CD4-positive, alpha-beta T cell treated with Interleukin-15 for 1 hour (primary cell): ENCODE data around the gene GINS2.

ENCODE experiments used
- DNase-seq: peaks from one replicate; pipeline ENCODE4 v3.0.0-alpha.2; 2020

GINS2 gene

GRCh38 chr16:85665929-85666328 is 22.8 kb downstream of the GINS2 start:
- no peak for DNase-seq

DNA sequence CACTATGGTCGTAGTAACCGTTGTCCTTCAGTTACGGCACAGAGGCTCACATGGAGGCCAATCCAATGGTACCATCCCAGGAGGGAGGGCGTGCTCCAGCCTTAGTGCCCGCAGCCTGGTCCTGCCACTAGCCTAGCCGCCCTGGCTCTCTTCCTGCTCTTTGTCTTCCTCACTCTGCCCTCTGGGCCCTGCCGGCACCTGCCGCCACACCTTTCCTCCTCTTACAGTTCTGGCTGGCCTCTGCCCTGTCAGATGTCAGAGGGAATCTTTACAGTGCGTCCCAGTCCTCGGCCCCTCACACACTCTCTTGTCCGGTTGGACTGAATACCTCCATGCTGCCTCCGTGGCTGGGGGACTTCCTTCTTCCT is 23.4 kb downstream of the GINS2 start:
- DNase-seq = no peak

DNA sequence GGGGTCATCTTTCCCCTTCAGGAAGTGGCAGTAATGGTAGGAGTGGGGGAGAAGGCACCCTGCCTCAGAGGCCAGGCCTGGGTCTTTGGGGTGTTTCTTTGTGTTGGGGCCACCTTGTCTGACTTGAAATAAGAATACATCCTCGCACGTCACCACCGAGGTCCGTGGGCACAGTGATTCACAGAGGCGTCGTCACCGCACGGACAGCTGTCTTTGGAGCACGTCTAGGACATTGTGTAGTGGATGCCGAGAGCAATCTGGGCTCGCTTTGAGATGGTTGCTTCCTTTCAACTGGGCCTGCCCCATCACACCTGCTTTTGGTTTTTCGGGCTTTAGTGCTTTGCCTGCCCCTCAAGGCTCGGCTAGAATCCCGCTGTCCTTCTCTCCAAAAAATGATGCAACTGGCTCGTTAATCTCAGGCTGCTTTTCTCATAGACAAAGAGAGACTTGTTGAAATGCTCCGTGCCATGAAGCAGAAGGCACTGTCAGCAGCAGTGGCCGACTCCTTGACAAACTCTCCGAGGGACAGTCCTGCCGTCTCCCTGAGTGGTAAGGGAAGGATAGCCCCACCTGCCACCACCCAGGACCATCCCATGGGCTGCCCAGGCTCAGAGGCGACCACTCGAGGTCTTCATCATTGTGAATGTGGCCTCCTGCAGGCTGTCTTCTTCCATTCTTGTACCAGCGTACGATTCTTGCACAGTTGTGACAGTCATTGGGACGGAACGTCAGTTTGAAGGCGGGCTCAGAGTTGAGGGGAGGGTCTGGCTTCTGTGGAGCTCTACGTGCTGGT is 24.0 kb downstream of the GINS2 start:
- DNase-seq = peak; percentile 14

DNA sequence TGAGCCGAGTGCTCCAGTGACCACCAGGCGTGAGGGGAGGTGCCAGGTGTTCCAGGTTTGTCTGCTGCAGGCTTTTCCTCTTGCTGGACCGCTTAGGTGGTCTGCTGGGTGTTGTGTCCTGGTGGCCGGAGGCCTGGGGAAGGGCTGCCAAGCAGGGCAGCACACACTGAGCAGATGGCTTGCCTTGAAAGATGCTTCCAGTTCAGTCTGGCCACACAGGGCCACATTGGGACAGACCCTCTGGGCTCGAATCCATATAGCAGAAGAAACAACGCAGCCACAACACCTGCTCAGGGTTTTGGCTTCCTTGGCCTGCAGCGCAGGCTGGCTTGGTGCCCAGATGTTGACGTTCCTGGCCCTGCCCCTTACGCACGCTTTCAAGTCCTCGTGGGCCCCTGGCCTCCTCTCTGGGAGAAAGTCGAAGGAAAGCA is 24.8 kb downstream of the GINS2 start:
- peak; percentile 15 for DNase-seq

DNA sequence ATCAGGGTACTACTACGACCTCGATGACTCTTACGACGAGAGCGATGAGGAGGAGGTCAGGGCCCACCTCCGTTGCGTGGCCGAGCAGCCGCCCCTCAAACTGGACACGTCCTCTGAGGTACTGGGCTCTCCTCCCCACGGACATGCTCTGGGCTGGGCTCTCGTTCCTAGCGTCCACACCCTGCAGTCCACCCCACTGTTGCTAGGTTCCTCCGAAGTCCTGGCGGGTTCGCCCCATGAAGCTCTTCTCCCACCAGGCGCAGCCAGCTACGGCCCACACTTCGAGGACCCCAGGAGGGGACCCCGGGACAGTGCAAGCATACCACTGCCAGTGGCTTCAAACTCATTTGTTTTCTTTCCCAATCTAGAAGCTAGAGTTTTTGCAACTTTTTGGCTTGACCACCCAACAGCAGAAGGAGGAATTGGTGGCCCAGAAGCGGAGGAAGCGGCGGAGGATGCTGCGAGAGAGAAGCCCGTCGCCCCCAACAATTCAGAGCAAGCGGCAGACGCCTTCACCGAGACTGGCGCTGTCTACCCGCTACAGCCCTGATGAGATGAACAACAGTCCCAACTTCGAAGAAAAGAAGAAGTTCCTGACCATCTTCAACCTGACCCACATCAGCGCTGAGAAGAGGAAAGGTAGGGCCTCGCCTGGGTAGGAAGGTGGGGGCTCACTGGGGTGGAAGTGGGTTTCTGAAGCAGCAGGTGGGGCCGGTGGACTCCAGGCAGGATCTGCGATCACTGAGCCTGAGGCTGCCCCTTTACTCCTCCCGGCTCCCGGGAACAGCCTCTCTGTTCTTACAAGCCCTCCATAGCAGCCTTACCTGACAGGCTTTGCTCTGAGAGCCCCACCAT is 25.6 kb downstream of the GINS2 start:
- peak; percentile 10 for DNase-seq

- no peak for DNase-seq
Measured at GRCh38 chr16:85662482-85662812, 26.3 kb downstream of the GINS2 start.

GRCh38 chr16:85661740-85662481 is 26.8 kb downstream of the GINS2 start:
- peak; percentile 4 for DNase-seq

DNA sequence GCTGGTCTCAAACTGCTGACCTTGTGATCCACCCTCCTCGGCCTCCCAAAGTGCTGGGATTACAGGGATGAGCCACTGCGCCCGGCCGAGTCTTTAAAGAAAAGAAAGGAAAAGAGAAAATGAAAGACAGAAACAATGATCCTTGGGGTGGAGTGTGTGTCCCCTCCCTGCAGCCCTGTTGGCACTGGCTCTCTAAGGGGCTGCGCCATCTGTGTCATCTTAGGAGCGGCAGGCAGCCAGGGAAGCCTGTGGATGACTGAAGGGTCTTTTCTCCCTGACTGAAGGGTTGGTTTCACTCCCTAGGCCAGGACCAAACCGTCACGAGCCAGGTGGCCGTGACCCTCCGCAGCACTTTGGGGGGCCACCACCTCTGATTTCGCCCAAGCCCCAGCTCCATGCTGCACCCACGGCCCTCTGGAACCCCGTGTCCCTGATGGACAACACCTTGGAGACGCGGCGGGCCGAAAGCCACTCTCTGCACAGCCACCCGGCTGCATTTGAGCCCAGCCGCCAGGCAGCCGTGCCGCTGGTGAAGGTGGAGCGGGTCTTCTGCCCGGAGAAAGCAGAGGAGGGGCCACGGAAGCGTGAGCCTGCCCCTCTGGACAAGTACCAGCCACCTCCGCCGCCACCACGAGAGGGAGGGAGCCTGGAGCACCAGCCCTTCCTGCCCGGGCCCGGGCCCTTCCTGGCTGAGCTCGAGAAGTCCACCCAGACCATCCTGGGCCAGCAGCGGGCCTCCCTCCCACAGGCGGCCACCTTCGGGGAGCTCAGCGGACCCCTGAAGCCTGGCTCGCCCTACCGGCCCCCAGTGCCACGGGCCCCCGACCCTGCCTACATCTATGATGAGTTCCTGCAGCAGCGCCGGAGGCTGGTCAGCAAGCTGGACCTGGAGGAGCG is 27.7 kb downstream of the GINS2 start:
- peak; percentile 17 for DNase-seq

GRCh38 chr16:85659805-85660511 is 28.8 kb downstream of the GINS2 start:
- DNase-seq = peak; percentile 50

- no peak for DNase-seq
Measured at GRCh38 chr16:85659336-85659735, 29.4 kb downstream of the GINS2 start.

GRCh38 chr16:85658504-85659326 is 30.0 kb downstream of the GINS2 start:
- DNase-seq = no peak

DNA sequence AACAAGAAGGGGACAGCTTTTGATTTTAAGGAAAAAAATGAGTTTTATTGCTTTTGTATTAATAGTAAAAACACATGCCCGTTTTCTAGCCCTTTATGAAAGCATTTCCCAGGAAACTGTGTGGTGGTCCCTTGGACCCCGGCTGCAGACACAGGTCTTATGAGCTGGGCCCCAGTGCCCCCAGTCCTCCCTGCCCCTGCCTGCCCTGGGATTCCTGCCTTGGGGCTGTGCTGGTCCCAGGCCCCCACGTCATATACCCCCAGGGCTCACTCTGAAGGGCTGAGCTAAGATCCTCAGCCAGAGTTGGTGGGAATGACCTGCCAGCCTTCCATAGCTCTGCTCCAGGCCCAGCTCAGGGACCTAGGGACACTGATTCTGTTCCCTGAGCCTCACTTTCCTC is 30.8 kb downstream of the GINS2 start:
- no peak for DNase-seq

- no peak for DNase-seq
Measured at GRCh38 chr16:85657267-85657650, 31.5 kb downstream of the GINS2 start.

DNA sequence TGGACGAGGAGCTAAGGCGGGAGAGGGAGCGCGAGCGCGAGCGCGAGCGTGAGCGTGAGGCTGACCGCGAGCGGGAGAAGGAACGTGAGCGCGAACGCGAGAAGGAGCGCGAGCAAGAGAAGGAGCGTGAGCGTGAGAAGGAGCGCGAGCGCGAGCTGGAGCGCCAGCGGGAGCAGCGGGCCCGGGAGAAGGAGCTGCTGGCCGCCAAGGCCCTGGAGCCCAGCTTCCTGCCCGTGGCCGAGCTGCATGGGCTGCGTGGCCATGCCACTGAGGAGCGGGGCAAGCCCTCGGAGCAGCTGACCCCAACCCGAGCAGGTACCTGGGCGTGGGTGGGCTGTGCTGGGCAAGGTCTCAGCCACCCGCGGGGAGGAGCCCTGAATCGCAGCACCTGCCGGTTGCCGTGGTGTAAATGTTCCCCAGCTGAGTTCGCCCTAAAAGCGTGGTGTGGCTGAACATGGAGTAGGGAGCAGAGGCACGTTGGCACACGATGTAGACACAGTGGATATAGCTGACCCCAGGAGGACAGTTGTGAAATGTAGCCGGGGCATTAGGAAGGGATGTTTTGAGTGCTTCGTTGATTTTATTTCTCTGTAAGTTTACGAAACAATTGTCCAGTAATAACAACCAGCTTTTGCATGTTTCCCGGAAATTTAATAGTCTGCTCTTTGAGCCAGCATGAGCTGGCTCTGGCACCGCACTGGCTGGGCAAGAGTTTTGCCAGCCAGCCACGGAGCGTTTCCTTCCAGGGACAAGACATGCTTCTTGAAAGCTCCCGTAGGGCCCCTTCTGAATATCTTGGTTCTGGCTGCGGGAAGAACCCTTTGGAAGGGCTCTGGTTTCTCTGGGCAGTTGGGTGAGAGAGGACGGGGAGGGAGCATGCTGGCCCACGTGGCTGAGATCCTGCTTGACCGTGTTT is 32.1 kb downstream of the GINS2 start:
- DNase-seq = no peak

DNA sequence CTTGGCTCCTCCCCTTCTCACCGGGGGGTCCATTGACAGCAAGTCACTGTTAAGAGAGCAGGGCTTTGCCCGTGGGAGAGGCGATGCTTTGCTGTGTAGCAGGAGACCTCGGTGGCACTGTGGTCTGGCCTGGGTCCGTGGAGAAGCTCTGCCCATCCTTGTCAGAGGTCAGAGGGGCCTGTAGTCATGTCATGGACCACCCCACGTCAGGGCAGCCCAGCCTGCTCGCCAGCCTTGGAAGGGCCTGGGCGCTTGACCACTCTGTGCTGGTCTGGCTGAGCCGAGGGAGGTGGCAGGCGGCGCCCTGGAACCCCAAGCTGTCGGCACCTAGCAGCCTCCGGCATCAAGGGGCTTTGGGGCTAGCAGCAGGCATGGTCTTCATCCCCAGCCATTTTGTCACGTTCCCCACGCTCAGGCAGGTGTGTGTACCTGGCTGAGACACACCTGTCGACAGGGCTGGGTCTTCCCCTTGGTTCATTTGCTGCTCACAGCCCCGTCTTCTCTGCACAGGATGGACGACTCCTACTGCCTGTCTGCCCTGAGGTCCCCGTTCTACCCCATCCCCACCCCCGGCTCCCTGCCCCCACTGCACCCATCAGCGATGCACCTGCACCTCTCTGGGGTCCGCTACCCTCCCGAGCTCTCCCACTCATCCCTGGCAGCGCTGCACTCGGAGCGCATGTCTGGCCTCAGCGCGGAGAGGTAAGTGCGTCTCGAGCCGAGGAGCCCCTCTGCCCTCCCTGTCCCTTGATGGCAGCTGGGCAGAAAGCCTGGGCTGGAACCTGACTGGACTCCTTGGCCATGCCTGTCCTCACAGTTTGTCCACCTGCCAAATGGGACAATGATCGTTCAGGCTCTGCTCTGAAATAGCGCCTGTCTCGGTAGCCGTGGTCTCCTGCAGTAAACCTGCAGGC is 33.3 kb downstream of the GINS2 start:
- DNase-seq = no peak

DNA sequence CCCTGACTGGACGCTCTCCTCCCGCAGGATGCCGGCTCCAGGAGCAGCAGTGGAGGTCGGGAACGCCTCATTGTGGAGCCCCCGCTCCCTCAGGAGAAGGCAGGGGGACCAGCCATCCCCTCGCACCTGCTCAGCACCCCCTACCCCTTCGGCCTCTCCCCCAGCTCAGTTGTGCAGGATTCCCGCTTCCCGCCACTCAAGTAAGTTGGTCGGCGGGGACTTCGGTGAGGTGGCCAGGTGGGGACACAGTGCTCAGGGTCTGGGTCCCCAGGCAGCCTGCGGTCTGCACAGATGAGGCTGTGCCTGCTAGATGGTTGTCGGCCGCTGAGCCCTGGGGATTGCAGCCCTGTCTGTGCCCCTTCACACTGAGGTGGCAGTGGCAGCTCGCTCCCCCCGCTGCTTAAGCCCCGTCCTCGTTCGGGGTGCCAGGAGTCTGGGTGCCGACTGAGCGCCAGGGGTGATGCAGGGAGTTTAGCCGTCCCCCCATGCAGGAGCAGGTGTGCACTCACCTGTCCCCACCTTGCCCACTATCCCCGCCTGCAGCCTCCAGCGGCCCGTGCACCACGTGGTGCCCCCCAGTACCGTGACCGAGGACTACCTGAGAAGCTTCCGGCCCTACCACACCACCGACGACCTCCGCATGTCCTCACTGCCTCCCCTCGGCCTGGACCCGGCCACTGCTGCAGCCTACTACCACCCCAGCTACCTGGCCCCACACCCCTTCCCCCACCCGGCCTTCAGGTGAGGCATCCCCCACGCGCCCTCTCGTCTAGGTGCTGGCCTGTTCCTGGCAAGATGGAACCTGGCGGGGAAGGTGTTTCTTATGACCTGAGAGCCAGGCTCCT is 34.3 kb downstream of the GINS2 start:
- DNase-seq = no peak

- DNase-seq = no peak
Measured at GRCh38 chr16:85653290-85653891, 35.4 kb downstream of the GINS2 start.
